Mammary epithelial cell (primary cell): ENCODE results near the gene RSBN1L.

ENCODE experiments used
- CTCF ChIP-seq, 2 donors: IDR thresholded peaks in 1 of 2; conservative IDR thresholded peaks in 1 of 2; 2 replicates each; pipeline ENCODE4 v1.5.1; 2011 to 2012; ENCODE audit warnings: inconsistent platforms in 2 of 2, low read length in 2 of 2, mild to moderate bottlenecking in 2 of 2, control low read depth in 1 of 2, low read depth in 1 of 2; ENCODE audit not compliant: insufficient read depth in 1 of 2; ENCODE audit errors: extremely low read depth in 1 of 2
- EZH2 ChIP-seq: IDR thresholded peaks from 2 replicates; pipeline ENCODE4 v1.6.1; 2012; ENCODE audit warnings: low read length, inconsistent platforms, borderline replicate concordance

- TF ChIP-seq CTCF (conservative IDR thresholded peaks at IDR 0.05 in 1 of 2, IDR thresholded peaks at IDR 0.05 in 1 of 2; ENCODE audit: extremely low read depth in 1 of 2, insufficient read depth in 1 of 2, low read depth in 1 of 2, low read length in 2 of 2) (no peak), EZH2 (no peak)
Observed at GRCh38 chr7:77753173-77753572, 56.9 kb downstream of the RSBN1L start.
